H1 (cell line): ENCODE data around the gene PMFBP1. TPM values are rescaled to one million over a fixed set of nuclear protein-coding genes. Genes with fewer than 3 reads are reported as not detected.

ENCODE experiments used
- CTCF ChIA-PET: fragments of 300-600 bp; sonication (Branson Sonifier 250); formaldehyde crosslinking; loops from one replicate; lab custom pipeline; 2021; ENCODE audit not compliant: partially characterized antibody; lab: Charles Lee
- POLR2A ChIA-PET: fragments of 300-600 bp; sonication (Branson Sonifier 250); formaldehyde crosslinking; loops from one replicate; lab custom pipeline; 2021; ENCODE audit warnings: inconsistent platforms; ENCODE audit not compliant: partially characterized antibody; lab: Charles Lee
- DNase-seq, 2 experiments: peaks; one replicate each; pipeline versions ENCODE4 v3.0.0 to v3.0.0-alpha.2; 2010 to 2022; ENCODE audit warnings: low spot score in 2 of 2, low read depth in 1 of 2, mixed read lengths in 1 of 2
- FAIRE-seq: peaks from 2 replicates; lab custom pipeline; 2011; peaks lifted over from hg19 to GRCh38; lab: Jason Lieb, UNC
- H2AFZ ChIP-seq: 2 replicates; pipeline ENCODE4 v1.8.1; 2012; ENCODE audit warnings: low read length, inconsistent platforms
- H2AK5ac ChIP-seq: 2 replicates; pipeline ENCODE4 v1.6.1; 2013; ENCODE audit warnings: low read depth, low read length
- H2BK120ac ChIP-seq: replicated peaks from 2 replicates; pipeline ENCODE3; 2013; ENCODE audit warnings: low read depth, low read length, inconsistent platforms
- H2BK12ac ChIP-seq: 2 replicates; pipeline ENCODE4 v1.6.1; 2013; ENCODE audit warnings: low read depth, low read length
- H2BK15ac ChIP-seq: 2 replicates; pipeline ENCODE4 v1.6.1; 2013; ENCODE audit warnings: low read length
- H2BK20ac ChIP-seq: 2 replicates; pipeline ENCODE4 v1.6.1; 2013; ENCODE audit warnings: low read length
- H2BK5ac ChIP-seq: 2 replicates; pipeline ENCODE4 v1.6.1; 2013; ENCODE audit warnings: low read depth, low read length
- H3K14ac ChIP-seq: 2 replicates; pipeline ENCODE4 v1.6.1; 2013; ENCODE audit warnings: inconsistent platforms; ENCODE audit not compliant: insufficient read length
- H3K18ac ChIP-seq: 2 replicates; pipeline ENCODE4 v1.6.1; 2013; ENCODE audit warnings: low read length; ENCODE audit errors: extremely low read depth
- H3K23ac ChIP-seq: 2 replicates; pipeline ENCODE4 v1.6.1; 2013; ENCODE audit warnings: inconsistent platforms; ENCODE audit not compliant: insufficient read length
- H3K23me2 ChIP-seq: 2 replicates; pipeline ENCODE4 v1.6.1; 2013; ENCODE audit warnings: low read depth, low read length
- H3K27ac ChIP-seq: 2 replicates; pipeline ENCODE4 v1.6.1; 2011; ENCODE audit warnings: low read depth, low read length, inconsistent platforms
- H3K27me3 ChIP-seq, 4 experiments: replicated peaks in 1 of 4; 1 replicate in 1 of 4; 2 replicates in 3 of 4; pipeline versions ENCODE4 v1.6.1 to v1.8.1; 2011 to 2013; ENCODE audit warnings: low read length in 3 of 4, mild to moderate bottlenecking in 3 of 4, inconsistent platforms in 2 of 4, mixed read lengths in 2 of 4, moderate library complexity in 1 of 4; ENCODE audit not compliant: control insufficient read depth in 3 of 4, insufficient read depth in 3 of 4; ENCODE audit errors: extremely low read depth in 1 of 4
- H3K36me3 ChIP-seq, 4 experiments: 2 replicates each; pipeline versions ENCODE4 v1.6.1 to v1.8.1; 2011 to 2013; ENCODE audit warnings: mild to moderate bottlenecking in 4 of 4, low read length in 3 of 4, moderate library complexity in 2 of 4, control low read depth in 1 of 4, inconsistent platforms in 1 of 4; ENCODE audit not compliant: insufficient read depth in 4 of 4, control insufficient read depth in 2 of 4
- H3K4ac ChIP-seq: replicated peaks from 2 replicates; pipeline ENCODE3; 2013; ENCODE audit warnings: low read length, low read depth, mixed read lengths, inconsistent platforms; ENCODE audit not compliant: insufficient read length
- H3K4me1 ChIP-seq, 4 experiments: replicated peaks in 1 of 4; 1 replicate in 1 of 4; 2 replicates in 3 of 4; pipeline versions ENCODE4 v1.6.1 to v1.8.1; 2011 to 2013; ENCODE audit warnings: low read length in 3 of 4, inconsistent platforms in 2 of 4, mixed read lengths in 1 of 4; ENCODE audit not compliant: insufficient read depth in 4 of 4, control insufficient read depth in 3 of 4
- H3K4me2 ChIP-seq, 2 experiments: 2 replicates each; pipeline versions ENCODE4 v1.6.1 to v1.8.1; 2011 to 2013; ENCODE audit warnings: low read depth in 2 of 2, low read length in 2 of 2, control low read depth in 1 of 2, inconsistent platforms in 1 of 2, mild to moderate bottlenecking in 1 of 2; ENCODE audit not compliant: insufficient read depth in 1 of 2
- H3K4me3 ChIP-seq, 4 experiments: fragments of 200-600, 300-600 bp in 1 of 4; sonication (generic), shearing (Covaris generic), sonication (Bioruptor Twin) in 1 of 4; 2 replicates each; pipeline versions ENCODE4 v1.5.1 to v1.8.1; 2011 to 2016; ENCODE audit warnings: low read length in 4 of 4, low read depth in 3 of 4, control low read depth in 2 of 4, inconsistent platforms in 2 of 4, mild to moderate bottlenecking in 2 of 4, mixed read lengths in 1 of 4, moderate library complexity in 1 of 4; ENCODE audit not compliant: insufficient read depth in 2 of 4; ENCODE audit errors: extremely low read depth in 1 of 4
- H3K56ac ChIP-seq: replicated peaks from 2 replicates; pipeline ENCODE3; 2013; ENCODE audit warnings: low read depth, mild to moderate bottlenecking, mixed read lengths, low read length, inconsistent platforms; ENCODE audit not compliant: insufficient read length
- H3K79me1 ChIP-seq: 2 replicates; pipeline ENCODE4 v1.6.1; 2013; ENCODE audit warnings: low read depth, low read length, control low read depth
- H3K79me2 ChIP-seq, 2 experiments: 2 replicates each; pipeline versions ENCODE4 v1.6.1 to v1.8.1; 2012 to 2013; ENCODE audit warnings: low read length in 2 of 2, mild to moderate bottlenecking in 2 of 2, inconsistent platforms in 1 of 2; ENCODE audit not compliant: insufficient read depth in 2 of 2, control insufficient read depth in 1 of 2
- H3K9ac ChIP-seq, 4 experiments: replicated peaks in 1 of 4; 1 replicate in 1 of 4; 2 replicates in 3 of 4; pipeline versions ENCODE4 v1.6.1 to v1.8.1; 2011 to 2013; ENCODE audit warnings: low read depth in 3 of 4, low read length in 3 of 4, control low read depth in 2 of 4, mild to moderate bottlenecking in 2 of 4, moderate library complexity in 2 of 4, inconsistent platforms in 1 of 4; ENCODE audit errors: extremely low read depth in 1 of 4
- H3K9me3 ChIP-seq, 2 experiments: 2 replicates each; pipeline versions ENCODE4 v1.6.1 to v1.8.1; 2012 to 2013; ENCODE audit warnings: mild to moderate bottlenecking in 2 of 2, moderate library complexity in 2 of 2, control low read depth in 1 of 2, inconsistent platforms in 1 of 2, low read depth in 1 of 2, low read length in 1 of 2, mixed read lengths in 1 of 2; ENCODE audit not compliant: insufficient read depth in 2 of 2
- H4K20me1 ChIP-seq, 2 experiments: replicated peaks in 1 of 2; 2 replicates each; pipeline versions ENCODE3 to v1.8.1; 2011 to 2013; ENCODE audit warnings: inconsistent platforms in 2 of 2, low read length in 2 of 2, mild to moderate bottlenecking in 1 of 2; ENCODE audit not compliant: insufficient read depth in 2 of 2, control insufficient read depth in 1 of 2
- H4K5ac ChIP-seq: 2 replicates; pipeline ENCODE4 v1.6.1; 2013; ENCODE audit warnings: low read length, low read depth, mixed read lengths, inconsistent platforms; ENCODE audit not compliant: insufficient read length
- H4K8ac ChIP-seq: 2 replicates; pipeline ENCODE4 v1.8.0; 2013; ENCODE audit warnings: mild to moderate bottlenecking, moderate library complexity, low read length, inconsistent platforms; ENCODE audit not compliant: insufficient read depth; ENCODE audit errors: extremely low read depth
- H4K91ac ChIP-seq: replicated peaks from 2 replicates; pipeline ENCODE3; 2013; ENCODE audit warnings: low read length, mixed read lengths, inconsistent platforms; ENCODE audit not compliant: insufficient read length
- RFX5 ChIP-seq: IDR thresholded peaks from 2 replicates; pipeline ENCODE4 v1.6.1; 2011; ENCODE audit warnings: low read depth, low read length, improper control_type of control experiment, borderline replicate concordance
- WGBS, 2 experiments: shearing (Covaris generic) in 1 of 2; methylation state at CpG; one replicate each; pipeline versions ENCODE4 v1.1.6 to v1.1.7; 2013 to 2015; ENCODE audit warnings: low lambda C conversion rate in 2 of 2, mixed read lengths in 2 of 2, inconsistent platforms in 1 of 2, low coverage in 1 of 2, missing lambda C conversion rate in 1 of 2; ENCODE audit not compliant: insufficient replicate concordance in 2 of 2, insufficient coverage in 1 of 2, insufficient read length in 1 of 2; ENCODE audit errors: extremely low coverage in 1 of 2, missing lambda C conversion rate in 1 of 2; 5-methylcytosine and 5-hydroxymethylcytosine counted together
- polyA plus RNA-seq, 7 experiments: library from polyadenylated mRNA; depleted of rRNA in 3 of 7; stranded (reverse) in 5 of 7; unstranded in 2 of 7; fragments of >200 nt in 5 of 7; fragments of 200-250 nt in 2 of 7; gene quantifications; 1 replicate in 5 of 7; 2 replicates in 1 of 7; 4 replicates in 1 of 7; pipeline versions ENCODE4 v1.2.1 to v1.2.3, GENCODE V29; 2011 to 2013; ENCODE audit warnings: missing spikeins in 2 of 7, mixed read lengths in 2 of 7
- total RNA-seq: library from RNA; stranded (reverse); fragmentation: NEBNext Ultra II Directional; extraction: Animal tissue kit (Norgen Biotek cat#: 25700); gene quantifications from 2 replicates; pipeline ENCODE4 v1.2.1, GENCODE V29; 2021

The PMFBP1 gene
- total and polyA plus RNA-seq, 2 of the 8 experiments (the other 6 are each of a cell fraction or from before 2014, with no cell fraction given), result 0.32 to 1.6 TPM

DNA sequence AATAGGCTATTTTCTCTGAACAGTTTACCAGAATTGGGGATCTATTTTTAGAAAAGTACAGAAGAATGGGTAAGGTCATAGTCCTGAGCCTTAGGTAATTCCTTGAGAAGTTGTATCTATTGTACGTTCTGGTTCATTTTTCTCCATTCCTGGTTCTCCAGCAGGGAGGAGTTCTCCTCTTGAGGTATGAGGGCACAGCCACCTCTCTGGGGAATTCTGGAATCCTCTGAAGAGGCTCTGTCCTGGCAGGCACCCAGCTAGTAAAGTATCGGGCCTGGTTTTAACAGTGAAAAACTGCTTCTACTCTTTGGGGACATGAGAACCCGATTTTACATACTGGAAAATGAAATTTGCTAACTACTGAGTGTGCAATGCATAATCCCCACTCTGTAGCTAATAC lies 19.6 kb upstream of the PMFBP1 start:
- H3K56ac ChIP-seq, result no peak overlapping the region
- H3K4me3 ChIP-seq, result no peak overlapping the region
- no peak overlapping the region for H2BK120ac ChIP-seq
- H2AFZ ChIP-seq, result no peak overlapping the region
- peaks cover 0 to 3% (median under 1%) of the 10 kb centered on the region in 4 experiments; a peak in 3 of 7 replicates for H3K4me1 ChIP-seq
- no peak overlapping the region for H4K5ac ChIP-seq
- DNase-seq (no peak), FAIRE-seq (no peak)
- no peak overlapping the region for H2BK5ac ChIP-seq
- POLR2A ChIA-PET, result no interaction called here
- no peaks in the 10 kb centered on the region for H3K36me3 ChIP-seq
- no peak for TF ChIP-seq RFX5
- H3K27me3 ChIP-seq, result no peaks in the 10 kb centered on the region
- H3K4me2 ChIP-seq, result no peak overlapping the region
- H3K9me3 ChIP-seq, result no peaks in the 10 kb centered on the region
- no peaks in the 10 kb centered on the region for H3K79me2 ChIP-seq
- H3K27ac ChIP-seq, result no peak overlapping the region
- H2BK20ac ChIP-seq, result no peak overlapping the region
- no peak overlapping the region for H2BK15ac ChIP-seq
- WGBS, 2 experiments, result 78% methylated on average over 3 of the region's 3 CpGs; no CpG with 5 or more reads in 1 of the 2 experiments
- H3K14ac ChIP-seq, result no peak overlapping the region
- H3K23ac ChIP-seq, result no peak overlapping the region
- H3K79me1 ChIP-seq, result no peaks in the 10 kb centered on the region
- H4K8ac ChIP-seq, result no peak overlapping the region
- no peak overlapping the region for H3K18ac ChIP-seq
- H4K20me1 ChIP-seq, result no peaks in the 10 kb centered on the region
- CTCF ChIA-PET, result interaction anchor here (0.6 to 1.2 kb wide), 3 partner anchors 66 to 643 kb away, joined by 3 to 4 read pairs (median 3); no protein-coding TSS in a partner anchor
- H2BK12ac ChIP-seq, result no peak overlapping the region
- no peak overlapping the region for H3K9ac ChIP-seq
- H3K23me2 ChIP-seq, result no peaks in the 10 kb centered on the region
- H3K4ac ChIP-seq, result no peak overlapping the region
- no peak overlapping the region for H2AK5ac ChIP-seq
- H4K91ac ChIP-seq, result no peak overlapping the region
